ENCODE results near the gene ZFHX3. TPM values are rescaled to one million over a fixed set of nuclear protein-coding genes. Genes with fewer than 3 reads are reported as not detected.

Gene ZFHX3
- total RNA-seq, 2 experiments from 2014 or later, result 0.63 to 0.64 TPM

DNA sequence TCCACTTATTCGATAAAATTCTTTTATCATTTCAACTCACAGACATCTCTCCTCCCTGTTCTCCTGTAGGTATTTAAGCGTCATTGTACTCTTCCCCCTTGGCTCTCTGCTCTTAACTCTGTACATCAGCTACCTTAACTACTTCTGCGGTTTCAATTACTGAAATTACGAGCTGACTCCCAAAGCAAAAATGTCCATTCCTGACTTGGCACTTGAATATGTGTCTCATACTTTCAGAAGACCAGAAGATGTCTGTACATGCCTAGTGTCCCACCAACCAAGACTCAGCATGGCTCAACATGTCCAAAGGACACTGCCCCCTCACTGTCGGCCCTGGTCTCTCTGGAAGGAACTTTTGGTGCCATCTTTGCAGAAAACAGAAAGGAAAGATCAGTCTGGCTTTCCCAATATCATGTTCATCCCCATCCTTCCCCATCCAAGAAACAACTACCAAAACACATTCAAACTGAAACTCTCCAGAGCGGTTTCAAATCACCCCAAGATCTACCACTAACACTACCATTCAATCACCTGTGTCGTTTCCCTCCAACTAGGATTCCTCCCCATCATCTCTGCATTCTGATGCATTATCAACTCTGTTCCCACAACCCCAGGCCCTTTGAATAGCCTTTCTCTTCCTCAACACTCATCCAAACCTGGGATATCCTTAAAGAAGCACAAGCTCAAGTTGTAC, 74.9 kb downstream of the ZFHX3 start:
- Histone ChIP-seq H3K9me3 (ENCODE audit: control insufficient read depth in 1 of 2, insufficient read depth in 1 of 2, low read length in 2 of 2) (no peaks in the 10 kb centered on the region), H3K27me3 (ENCODE audit: control insufficient read depth in 1 of 2, insufficient read depth in 2 of 2, low read length in 2 of 2) (no peaks in the 10 kb centered on the region), H3K27ac (ENCODE audit: low read depth in 1 of 2, low read length in 2 of 2) (no peak overlapping the region), H3K36me3 (ENCODE audit: insufficient read depth, low read length) (no peaks in the 10 kb centered on the region), H3K4me3 (ENCODE audit: low read length) (no peak overlapping the region), H3K4me1 (ENCODE audit: insufficient read depth, low read length) (no peaks in the 10 kb centered on the region)
- ChIA-PET CTCF (no interaction called here), POLR2A (no interaction called here)
- DNase-seq, result no peak
- H3K4me3 Mint-ChIP-seq, result no peak overlapping the region
- no peaks in the 10 kb centered on the region for H3K9me3 Mint-ChIP-seq
- TF ChIP-seq CTCF (IDR thresholded peaks at IDR 0.05), result no peak
- intact Hi-C loops (cut with DNase I, micrococcal nuclease), result no loop called here
- ATAC-seq (ENCODE audit: poor library complexity), result no peak
- no peaks in the 10 kb centered on the region for H3K36me3 Mint-ChIP-seq (ENCODE audit: low read depth)
- H3K27ac Mint-ChIP-seq, result no peak overlapping the region
- H3K27me3 Mint-ChIP-seq, result no peaks in the 10 kb centered on the region
- no peaks in the 10 kb centered on the region for H3K4me1 Mint-ChIP-seq (ENCODE audit: low read depth)

DNA sequence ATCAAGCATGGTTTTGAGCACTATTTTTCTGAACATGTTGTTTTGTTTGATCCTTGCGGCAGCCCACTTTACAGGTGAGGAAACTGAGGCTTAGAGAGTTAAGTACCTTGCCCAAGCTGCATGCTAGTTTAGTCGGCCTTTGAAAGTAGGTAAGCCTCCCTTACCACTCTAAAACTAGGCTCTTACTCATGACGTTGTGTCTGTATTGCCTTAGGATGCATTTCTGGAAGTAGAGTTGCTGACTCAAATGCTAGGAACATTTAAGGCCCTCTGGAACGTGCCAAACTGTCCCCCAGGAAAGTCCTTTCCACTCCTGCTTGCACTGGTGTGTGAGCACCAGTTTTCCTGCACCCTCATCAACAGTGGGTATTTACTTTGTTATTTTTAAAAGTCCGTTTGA, 76.6 kb downstream of the ZFHX3 start:
- Mint-ChIP-seq H3K4me1 (ENCODE audit: low read depth) (no peaks in the 10 kb centered on the region), H3K9me3 (no peaks in the 10 kb centered on the region), H3K4me3 (no peak overlapping the region), H3K36me3 (ENCODE audit: low read depth) (no peaks in the 10 kb centered on the region), H3K27ac (no peak overlapping the region), H3K27me3 (no peaks in the 10 kb centered on the region)
- CTCF ChIA-PET, result no interaction called here
- intact Hi-C loops (cut with DNase I, micrococcal nuclease), result no loop called here
- no peaks in the 10 kb centered on the region for H3K27me3 ChIP-seq (ENCODE audit: control insufficient read depth in 1 of 2, insufficient read depth in 2 of 2, low read length in 2 of 2)
- H3K4me1 ChIP-seq (ENCODE audit: insufficient read depth, low read length), result no peaks in the 10 kb centered on the region
- DNase-seq (no peak), ATAC-seq (ENCODE audit: poor library complexity) (no peak)
- no peak overlapping the region for H3K27ac ChIP-seq (ENCODE audit: low read depth in 1 of 2, low read length in 2 of 2)
- H3K36me3 ChIP-seq (ENCODE audit: insufficient read depth, low read length), result no peaks in the 10 kb centered on the region
- H3K9me3 ChIP-seq (ENCODE audit: control insufficient read depth in 1 of 2, insufficient read depth in 1 of 2, low read length in 2 of 2), result no peaks in the 10 kb centered on the region
- no peak overlapping the region for H3K4me3 ChIP-seq (ENCODE audit: low read length)
- POLR2A ChIA-PET, result no interaction called here
- TF ChIP-seq CTCF (IDR thresholded peaks at IDR 0.05), result no peak

- intact Hi-C loops (cut with DNase I, micrococcal nuclease), result no loop called here
- no peaks in the 10 kb centered on the region for H3K9me3 Mint-ChIP-seq
- Histone ChIP-seq H3K36me3 (ENCODE audit: insufficient read depth, low read length) (no peaks in the 10 kb centered on the region), H3K4me1 (ENCODE audit: insufficient read depth, low read length) (no peaks in the 10 kb centered on the region), H3K27ac (ENCODE audit: low read depth in 1 of 2, low read length in 2 of 2) (no peak overlapping the region), H3K9me3 (ENCODE audit: control insufficient read depth in 1 of 2, insufficient read depth in 1 of 2, low read length in 2 of 2) (no peaks in the 10 kb centered on the region), H3K27me3 (ENCODE audit: control insufficient read depth in 1 of 2, insufficient read depth in 2 of 2, low read length in 2 of 2) (no peaks in the 10 kb centered on the region), H3K4me3 (ENCODE audit: low read length) (no peak overlapping the region)
- ChIA-PET POLR2A (no interaction called here), CTCF (no interaction called here)
- no peaks in the 10 kb centered on the region for H3K27me3 Mint-ChIP-seq
- DNase-seq (no peak), ATAC-seq (ENCODE audit: poor library complexity) (no peak)
- no peaks in the 10 kb centered on the region for H3K4me1 Mint-ChIP-seq (ENCODE audit: low read depth)
- no peaks in the 10 kb centered on the region for H3K36me3 Mint-ChIP-seq (ENCODE audit: low read depth)
- H3K4me3 Mint-ChIP-seq, result no peak overlapping the region
- TF ChIP-seq CTCF (IDR thresholded peaks at IDR 0.05), result no peak
- no peak overlapping the region for H3K27ac Mint-ChIP-seq
Observed at GRCh38 chr16:72970656-72971055, 77.3 kb downstream of the ZFHX3 start.

Measured in CD4-positive, alpha-beta T cell (primary cell).